Frontal cortex (tissue), 4 donors: Measurements from ENCODE around the gene CCDC85A. TPM values are rescaled to one million over a fixed set of nuclear protein-coding genes. Genes with fewer than 3 reads are reported as not detected.

Experiments used
- DNase-seq, 2 donors: peaks; one replicate each; pipeline ENCODE4 v3.0.0; 2012; ENCODE audit warnings: low spot score in 2 of 2
- FAIRE-seq: peaks from 2 replicates; lab custom pipeline; 2012; peaks lifted over from hg19 to GRCh38; lab: Jason Lieb, UNC
- total RNA-seq: library from RNA; depleted of rRNA; stranded (reverse); fragments of >200 nt; gene quantifications from one replicate; pipeline ENCODE4 v1.2.3, GENCODE V29; 2014
- donor health status: control.
- donor health status: control.
- donor health status: control.

CCDC85A gene
- total RNA-seq, 1 donor from 2014 or later: 31.0 TPM

DNA sequence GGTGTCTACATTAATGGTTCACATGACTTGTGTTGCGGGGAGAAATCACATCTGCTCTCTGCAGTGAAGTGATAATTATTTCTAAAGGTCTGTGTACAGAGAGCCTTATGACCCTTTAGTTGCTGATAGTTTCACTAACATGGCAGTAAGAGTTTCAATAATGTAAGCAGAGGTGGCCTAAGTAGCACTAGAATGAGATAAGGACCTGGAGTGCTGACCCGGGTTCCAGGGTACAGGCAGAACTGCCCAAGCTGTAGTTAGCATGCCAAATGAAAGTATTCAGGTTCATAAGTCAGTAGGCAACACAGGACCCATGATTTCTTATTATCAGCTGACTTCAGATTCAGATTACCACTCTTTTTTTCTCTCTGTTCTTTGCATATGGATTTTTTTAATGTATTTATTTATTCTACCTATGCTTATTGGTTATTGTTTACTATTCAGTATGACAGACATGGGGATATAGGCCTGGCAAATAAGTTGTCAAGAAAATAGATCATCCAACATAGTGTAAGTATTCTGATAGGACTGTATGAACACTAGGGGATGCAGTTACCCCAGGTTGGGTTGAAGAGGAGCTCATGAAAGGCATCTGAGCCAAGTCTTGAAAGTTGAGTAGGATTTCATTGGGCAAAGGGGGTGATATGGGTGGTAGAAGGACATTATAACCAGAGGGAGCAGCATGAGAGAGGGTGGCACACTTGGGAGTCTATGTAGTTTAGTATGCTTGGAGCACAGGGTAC, 105.2 kb downstream of the CCDC85A start:
- FAIRE-seq (no peak), DNase-seq (no peak)

DNA sequence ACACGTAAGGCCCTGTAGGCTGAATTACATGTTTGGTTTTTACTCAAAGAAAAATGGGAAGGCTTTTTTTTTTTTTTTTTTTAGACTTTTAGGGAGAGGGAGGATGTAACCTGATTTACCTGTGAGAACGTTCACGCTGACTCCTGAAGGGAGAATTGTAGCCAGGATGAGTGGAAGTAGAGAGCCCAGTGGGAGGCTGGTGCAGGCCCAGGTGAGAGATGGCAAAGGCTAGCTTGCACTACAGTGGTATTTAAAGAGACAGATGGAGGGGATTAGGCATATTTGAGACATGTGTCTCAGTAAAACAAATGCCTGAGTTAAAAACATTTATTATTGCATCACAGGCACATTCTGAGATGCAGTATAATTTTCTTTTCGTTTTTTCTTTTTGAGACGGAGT, 107.9 kb downstream of the CCDC85A start:
- FAIRE-seq (no peak), DNase-seq (no peak)

DNA sequence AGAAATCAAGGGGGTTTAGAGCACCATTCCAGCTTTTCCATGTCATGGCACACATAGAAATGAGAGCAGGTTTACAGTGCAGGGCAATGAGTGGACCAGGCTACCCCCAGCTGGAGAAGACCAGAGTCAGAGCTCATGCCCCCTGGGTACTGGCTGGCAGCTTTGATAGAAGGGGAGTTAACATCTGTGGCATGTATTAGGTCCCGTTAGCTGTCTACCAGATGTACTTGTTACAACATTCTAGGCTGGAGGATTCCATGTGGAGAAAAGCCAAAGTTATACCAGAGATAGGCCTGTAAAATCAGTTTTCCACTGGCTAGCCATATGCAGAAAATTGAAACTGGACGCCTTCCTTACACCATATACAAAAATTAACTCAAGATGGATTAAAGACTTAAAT, 109.2 kb downstream of the CCDC85A start:
- DNase-seq (no peak), FAIRE-seq (no peak)

DNA sequence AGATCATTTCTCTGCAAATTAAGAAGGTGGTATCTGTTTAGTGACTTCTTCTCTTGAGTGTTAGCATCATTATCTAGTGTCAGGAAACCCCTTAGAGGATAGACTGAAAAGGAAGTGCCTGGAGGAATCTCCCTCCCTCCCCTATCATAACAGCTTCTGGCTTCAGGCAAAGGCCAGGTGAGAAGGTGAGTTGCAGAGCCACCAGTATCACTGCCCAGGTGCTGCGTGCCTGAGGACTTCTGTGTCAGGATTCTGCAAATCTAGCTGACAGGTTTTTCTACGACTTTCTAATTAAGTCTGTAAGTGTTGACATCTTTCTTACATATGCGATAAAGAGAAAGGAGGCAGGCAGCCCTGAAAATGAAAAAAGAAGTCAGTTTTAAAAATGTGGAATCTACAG, 111.9 kb downstream of the CCDC85A start:
- FAIRE-seq: no peak
- no peak for DNase-seq

DNA sequence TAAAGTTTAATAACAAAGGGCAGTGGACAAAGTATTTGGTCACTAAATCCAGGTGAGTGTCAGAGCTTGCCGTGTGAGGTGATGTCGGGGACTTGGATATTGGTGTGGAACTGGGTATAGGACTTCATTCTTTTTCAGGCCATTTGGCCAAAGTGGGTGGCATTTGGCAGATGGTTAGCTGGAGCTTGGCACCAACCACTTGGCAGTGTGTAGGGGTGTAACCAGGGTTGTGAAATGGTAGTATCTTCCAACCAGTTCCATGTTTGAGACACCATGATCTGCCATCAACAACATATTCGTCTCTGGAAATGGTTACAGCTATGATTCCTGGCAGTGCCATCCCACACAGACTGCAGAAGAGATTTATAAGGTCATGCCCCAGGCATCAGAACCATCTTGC, 113.9 kb downstream of the CCDC85A start:
- DNase-seq (no peak), FAIRE-seq (no peak)

DNA sequence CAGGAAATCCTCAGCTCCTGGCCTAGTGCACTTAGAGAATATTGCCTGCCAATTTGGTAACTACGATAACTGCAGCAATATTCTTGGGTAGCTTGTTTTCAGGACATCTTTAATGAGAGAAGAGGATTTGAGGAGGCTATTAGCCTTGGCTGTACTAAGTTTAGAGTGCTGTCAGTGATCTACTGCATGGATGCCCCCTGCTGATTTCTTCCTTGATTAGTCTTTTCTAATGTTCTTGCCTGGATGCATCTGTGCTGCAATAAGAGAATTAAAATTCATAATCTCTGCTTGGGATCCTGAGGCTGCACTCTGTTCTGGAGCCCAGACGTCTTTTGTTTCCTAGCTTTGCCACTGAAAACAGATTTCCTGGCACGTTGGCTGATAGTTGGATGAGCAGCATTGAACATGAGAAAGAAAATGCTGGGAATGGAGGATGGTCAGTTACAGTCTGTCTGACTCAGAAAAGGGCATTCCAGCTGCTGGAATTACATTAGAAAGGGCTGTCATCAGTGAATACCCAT, 115.4 kb downstream of the CCDC85A start:
- no peak for DNase-seq
- no peak for FAIRE-seq

DNA sequence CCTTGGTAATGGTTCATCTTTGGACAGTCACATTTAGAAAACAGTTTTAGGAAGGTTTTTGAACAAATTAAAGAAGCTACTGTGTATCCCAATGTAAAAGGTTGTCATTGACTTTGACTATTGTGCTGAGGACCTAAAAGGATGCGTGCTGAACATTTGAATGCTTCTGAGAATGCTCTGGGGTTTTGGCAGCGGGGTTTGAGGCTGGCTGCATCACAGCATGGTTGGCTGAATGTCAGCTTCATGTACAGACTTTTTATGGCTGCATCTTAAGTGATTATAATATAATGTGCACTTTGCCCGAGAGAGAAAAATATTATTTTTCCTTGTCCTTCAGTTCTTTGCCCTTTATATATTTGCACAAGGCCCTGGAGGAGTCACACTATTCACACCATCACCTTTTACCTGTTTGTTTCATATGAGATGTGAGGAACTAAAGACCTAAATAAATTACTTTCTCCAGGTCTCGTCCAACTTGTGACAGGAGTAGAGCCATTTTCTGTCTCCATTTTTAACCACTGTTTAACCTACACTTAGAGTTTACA, 125.9 kb downstream of the CCDC85A start:
- FAIRE-seq (no peak), DNase-seq (no peak)

DNA sequence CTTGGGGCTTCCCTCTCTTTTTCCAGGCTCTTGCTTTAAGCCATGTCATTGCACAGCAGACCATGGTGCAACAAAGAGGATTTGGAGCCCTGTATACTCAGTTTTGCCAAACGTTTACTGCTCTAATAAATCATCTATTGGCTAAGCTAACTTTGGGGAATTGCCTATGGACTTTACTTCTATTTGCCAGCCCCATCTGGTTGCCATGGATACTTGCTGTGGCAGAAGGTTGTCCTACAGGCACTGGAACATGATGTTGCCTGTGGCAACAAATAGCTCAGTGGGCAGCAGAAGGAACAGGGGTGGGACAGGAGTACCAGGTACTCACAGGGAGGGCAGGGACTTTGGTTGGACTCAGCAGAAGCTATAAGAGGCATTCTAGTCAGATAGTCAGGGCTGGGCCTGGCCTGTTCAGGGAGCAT, 129.7 kb downstream of the CCDC85A start:
- no peak for DNase-seq
- no peak for FAIRE-seq

DNA sequence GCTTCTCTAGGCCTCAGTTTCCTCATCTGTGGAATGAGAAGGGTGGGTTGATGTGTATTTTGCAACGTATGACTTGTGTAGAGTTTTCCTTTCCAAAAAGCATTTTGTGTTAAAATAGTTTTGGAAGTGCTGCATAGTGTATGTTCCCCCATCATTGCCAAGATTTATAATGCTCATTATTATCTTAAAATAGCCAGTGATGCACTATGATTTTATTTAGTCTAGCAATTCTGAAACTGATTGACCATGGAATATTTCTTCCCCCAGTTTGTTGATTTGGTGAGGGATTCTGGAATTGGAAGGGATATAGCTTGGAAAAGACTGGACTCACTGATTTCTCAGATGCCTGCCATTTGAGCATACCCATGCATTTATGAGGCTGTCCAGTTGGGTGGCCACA, 130.6 kb downstream of the CCDC85A start:
- no peak for FAIRE-seq
- DNase-seq: no peak

DNA sequence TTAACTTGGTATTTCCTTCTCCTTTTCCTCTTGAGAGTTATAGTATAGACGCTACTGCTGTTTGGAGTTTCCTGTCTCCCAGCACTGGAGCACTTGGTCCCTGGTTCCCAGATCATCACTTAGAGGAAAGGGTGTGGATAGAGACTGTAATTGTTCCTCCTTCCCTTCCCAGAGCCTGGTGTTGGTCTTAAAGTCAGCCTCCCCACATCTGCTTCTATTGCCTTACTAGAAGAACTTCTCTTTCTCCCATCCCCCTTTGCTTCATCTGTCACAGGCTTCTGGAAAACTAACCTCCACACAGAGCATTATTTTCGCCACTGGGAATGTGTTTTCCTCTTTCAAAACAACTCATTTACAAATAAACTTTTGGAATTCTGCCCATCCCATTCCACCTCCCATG, 131.0 kb downstream of the CCDC85A start:
- no peak for DNase-seq
- FAIRE-seq: no peak

DNA sequence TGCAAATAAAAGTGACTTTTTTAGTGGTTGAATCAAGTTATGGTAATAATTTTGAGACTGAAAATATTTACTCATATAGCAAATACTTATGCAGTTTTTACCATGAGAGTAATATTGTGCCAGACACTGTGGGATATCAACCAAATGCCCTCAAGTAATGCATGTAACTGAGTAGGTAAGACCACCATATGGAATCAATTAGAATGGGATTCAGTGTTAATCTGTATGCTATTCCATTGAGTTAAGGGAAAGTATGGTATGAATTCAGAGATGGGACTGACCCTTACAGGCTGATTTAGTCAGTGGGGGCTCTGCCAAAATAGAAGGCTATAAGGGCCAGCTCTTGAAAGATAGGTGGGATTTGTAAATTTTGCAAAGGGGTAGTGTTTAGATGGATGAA, 131.6 kb downstream of the CCDC85A start:
- FAIRE-seq: no peak
- no peak for DNase-seq

DNA sequence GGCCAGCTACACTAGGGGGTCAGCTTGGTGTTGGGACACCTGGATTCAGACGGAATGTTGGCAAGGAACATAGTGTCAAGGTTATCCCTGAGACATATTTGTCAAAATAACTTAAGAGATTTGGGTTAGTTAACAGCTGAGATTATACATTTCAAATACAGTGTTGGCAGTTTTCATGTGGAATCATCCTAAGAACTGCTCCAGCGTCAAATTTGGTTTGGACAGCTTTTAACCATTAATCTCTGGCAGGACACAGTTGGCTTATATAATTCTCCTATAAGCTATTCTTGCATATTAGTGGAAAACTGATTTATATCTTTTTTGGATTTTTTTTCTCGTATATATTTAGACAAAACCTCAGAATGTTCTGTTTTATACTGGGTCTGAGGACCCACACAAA, 132.2 kb downstream of the CCDC85A start:
- DNase-seq: no peak

DNA sequence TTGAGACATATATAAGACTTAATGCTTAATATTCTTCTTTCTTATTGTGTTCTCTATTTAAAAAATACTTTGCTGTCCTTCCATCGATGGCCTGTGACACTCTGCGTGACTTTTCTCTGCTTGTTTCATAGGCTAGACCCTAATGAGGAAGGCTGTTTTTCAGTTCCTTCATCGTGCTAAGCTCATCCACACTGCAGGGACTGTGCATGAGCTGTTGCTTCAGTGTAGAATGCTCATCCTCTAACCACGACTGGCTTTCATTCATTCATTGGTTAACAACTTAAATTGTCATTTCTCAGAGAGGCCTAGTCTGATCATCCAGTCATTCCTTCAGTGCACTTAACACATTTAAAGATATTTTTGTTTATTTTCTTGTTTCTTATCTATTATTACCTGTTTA, 134.4 kb downstream of the CCDC85A start:
- DNase-seq (no peak), FAIRE-seq (no peak)

More for the DNA sequence above, 132.2 kb downstream of the CCDC85A start:
- FAIRE-seq: no peak

DNA sequence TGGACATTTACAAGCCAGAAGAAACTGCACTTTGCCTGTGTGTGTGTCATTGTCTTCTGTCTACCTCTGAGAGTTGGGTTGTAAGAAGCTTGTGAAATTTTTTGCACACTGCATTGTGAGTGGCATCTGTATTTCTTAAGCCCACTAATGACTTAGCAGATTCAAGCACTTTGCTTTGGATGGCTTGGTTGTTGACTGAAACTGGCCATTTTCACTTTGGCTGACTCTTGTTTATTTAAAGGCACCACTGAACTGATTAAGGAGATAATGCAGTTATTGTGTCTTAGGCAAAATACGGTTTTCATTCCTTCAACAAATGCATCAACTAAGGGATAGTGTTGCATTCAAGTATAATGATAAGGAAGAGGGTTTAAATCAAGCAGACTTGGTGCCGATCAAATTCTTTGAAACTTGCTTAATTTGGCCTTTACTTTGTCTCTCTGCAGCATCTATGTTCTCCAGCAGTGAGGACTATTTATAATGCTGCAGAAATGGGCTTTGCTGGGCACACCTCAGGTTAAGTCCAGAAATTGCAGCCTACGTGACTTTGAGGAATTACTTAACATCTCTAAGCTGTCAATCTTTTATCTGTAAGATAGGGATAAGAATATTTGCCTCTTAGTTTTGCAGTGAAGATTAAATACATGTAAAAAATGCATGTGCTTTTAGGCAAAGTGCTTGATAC, 142.0 kb downstream of the CCDC85A start:
- FAIRE-seq (no peak), DNase-seq (no peak)

DNA sequence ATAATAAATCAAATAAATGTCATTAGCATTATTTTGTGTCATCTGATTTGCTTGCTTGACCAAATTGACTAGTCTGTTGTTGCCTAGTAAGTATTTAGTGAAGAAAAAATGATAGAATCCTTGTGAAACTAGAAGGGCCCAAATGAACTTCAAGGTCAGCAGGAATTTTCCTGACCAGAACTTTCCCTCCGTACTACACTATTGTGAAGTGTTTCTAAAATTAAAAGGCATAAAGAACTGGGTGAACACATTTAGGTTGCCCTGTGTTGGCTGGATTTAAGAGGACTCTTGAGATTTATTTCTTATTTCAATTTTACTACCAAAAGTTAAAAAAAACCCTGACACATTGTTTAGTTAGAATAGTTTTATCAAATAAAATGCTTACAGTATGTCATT, 142.6 kb downstream of the CCDC85A start:
- FAIRE-seq: no peak
- no peak for DNase-seq

DNA sequence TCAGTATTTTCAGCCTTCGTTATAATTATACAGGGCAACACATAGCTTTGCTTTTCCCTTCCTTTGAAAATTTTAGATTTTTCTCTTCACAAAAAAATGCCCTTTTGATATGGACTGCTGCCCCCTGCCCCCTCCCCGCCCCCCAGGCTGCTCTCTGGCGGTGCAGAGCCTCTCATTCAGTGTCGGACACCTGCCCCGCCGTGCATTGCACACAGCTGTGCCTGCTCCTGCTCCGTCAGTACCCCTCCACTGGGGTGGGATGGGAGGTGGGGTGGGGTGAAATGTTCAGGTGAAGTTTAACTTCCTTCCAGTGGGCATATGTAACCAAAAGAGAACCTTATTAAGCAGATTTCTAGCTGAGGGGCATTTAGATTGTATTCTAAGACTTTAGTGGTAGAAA, 148.0 kb downstream of the CCDC85A start:
- no peak for FAIRE-seq
- DNase-seq: no peak

DNA sequence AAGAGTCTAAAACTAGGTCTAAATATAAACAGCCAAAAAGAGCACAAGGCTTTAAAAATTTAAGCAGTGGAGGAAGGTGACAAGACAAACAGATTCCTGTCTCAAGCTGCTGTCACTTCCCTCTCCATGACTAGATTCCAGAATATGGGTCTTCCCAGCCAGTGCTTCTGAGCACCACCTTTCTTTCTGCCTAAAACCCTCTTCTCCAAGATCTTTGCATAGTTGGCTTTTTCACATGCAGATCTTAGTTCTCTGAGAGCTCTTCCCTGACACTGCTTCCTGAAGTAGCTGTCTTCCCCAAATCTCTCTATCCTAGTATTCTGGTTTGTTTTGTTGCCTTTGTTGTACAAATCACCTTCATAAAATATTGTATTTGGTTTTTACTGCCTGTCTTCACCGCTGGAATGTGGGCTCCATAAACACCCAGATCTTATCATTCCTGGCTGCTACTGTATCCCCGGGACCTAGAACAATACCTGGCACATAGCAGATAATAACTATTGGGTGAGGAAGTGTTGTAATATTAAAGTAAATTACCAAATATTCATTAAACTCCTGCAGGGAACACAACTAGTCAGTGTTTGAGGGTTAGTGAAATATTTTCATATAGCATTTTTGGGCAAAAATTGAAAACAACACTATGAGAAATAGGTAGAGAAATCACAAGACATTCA, 150.2 kb downstream of the CCDC85A start:
- no peak for FAIRE-seq
- no peak for DNase-seq

DNA sequence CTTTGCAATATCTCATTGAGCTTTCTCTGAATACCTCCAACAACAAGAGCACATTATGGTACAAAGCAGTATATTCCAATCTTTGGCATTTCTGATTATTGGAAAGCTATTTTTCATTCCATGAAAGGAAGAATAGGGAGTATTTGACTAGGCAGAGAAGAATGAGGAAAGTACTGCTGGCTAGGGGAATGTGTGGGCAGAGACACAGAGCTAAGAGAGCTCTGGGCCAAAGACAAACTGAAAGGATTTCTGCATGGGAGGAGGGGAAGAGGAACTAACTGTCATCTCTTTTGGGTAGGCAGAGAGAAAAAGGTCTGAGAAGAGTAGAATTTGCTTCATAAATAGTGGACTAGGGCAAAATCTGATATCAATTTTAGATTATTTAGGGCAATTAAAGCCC, 150.8 kb downstream of the CCDC85A start:
- DNase-seq: no peak
- FAIRE-seq: no peak

DNA sequence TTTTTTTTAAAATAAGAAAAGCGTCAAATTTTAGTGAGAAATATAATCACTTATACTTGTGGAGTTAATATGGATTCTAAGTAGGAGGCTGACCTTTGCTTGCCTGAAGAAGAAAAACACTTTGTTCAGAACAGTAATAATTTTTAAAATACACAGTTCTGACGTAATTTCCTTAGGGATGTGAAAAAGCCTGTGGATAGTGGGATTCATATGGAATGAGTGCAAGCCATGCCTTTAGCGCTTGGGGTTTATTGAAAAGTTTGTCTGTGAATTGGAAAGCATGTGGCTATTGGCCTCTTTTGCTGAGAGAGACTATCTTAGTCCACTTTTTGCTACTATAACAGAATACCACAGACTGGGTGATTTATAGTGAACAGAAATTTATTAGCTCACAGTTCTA, 151.3 kb downstream of the CCDC85A start:
- DNase-seq (no peak), FAIRE-seq (no peak)

DNA sequence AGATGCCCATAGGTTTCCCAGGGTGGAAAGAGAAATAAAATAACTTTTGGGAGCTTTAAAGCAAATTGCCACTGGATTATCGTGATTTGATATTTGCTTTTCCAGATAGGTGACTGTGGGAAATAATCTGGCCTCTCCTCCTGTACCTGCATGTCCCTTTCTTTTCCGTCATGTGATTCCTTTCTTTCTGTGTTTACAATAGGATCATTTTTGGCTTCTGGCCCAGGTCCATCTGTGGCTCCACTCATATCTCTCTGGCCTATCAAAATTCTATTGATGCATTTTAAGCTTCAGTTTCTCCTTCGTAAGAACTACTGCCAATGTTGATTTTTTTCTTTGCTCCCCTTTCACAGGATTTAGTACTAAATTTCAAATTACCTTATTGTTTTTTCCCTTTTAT, 153.6 kb downstream of the CCDC85A start:
- no peak for FAIRE-seq

DNA sequence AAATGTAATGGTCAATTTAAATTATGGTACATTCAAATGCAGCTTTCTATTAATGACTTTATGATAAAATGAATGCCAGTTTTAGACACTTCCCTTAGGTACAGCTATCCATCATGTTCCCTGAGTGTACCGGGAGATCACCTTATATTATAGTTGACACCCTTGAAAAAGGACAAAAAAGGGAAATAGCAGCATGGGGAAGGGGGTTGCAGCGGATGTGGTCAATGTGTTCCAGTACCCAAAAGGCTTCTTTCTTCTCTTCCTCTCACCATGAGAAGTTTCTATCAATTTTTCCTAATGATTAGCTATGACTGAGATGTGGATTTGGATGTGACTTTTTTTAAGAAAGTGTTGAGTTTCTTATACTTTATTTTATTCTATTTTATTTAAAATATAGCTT, 154.4 kb downstream of the CCDC85A start:
- DNase-seq (no peak), FAIRE-seq (no peak)

More for the DNA sequence above, 153.6 kb downstream of the CCDC85A start:
- no peak for DNase-seq
